ENCODE results near the gene TRIM28.

Gene TRIM28

GRCh38 chr19:58549664-58550361 lies 5.9 kb downstream of the TRIM28 start:
- no peak for DNase-seq (ENCODE audit: low read depth)

- no peak for DNase-seq (ENCODE audit: low read depth)
Observed at GRCh38 chr19:58550362-58551122, 6.7 kb downstream of the TRIM28 start.

GRCh38 chr19:58551123-58551497 lies 7.2 kb downstream of the TRIM28 start:
- no peak for DNase-seq (ENCODE audit: low read depth)

GRCh38 chr19:58551577-58552471 lies 8.0 kb downstream of the TRIM28 start:
- no peak for DNase-seq (ENCODE audit: low read depth)

GRCh38 chr19:58552655-58553054 lies 8.8 kb downstream of the TRIM28 start:
- no peak for DNase-seq (ENCODE audit: low read depth)

- DNase-seq (ENCODE audit: low read depth) = no peak
Observed at GRCh38 chr19:58553799-58554493, 10.1 kb downstream of the TRIM28 start.

- DNase-seq (ENCODE audit: low read depth) = peak; percentile 67
Observed at GRCh38 chr19:58554494-58555368, 10.9 kb downstream of the TRIM28 start, which contains the start of gene CHMP2A. Gene CHMP2A (minus strand): TSS chr19:58555105. CDS start chr19:58554212, 893 bp downstream.

- no peak for DNase-seq (ENCODE audit: low read depth)
Observed at GRCh38 chr19:58555369-58555885, 11.6 kb downstream of the TRIM28 start.

GRCh38 chr19:58555920-58556621 lies 12.2 kb downstream of the TRIM28 start:
- DNase-seq (ENCODE audit: low read depth) = no peak

- DNase-seq (ENCODE audit: low read depth) = no peak
Observed at GRCh38 chr19:58556622-58557220, 12.9 kb downstream of the TRIM28 start.

- DNase-seq (ENCODE audit: low read depth) = no peak
Observed at GRCh38 chr19:58557221-58558065, 13.6 kb downstream of the TRIM28 start.

- DNase-seq (ENCODE audit: low read depth) = no peak
Observed at GRCh38 chr19:58558066-58558622, 14.3 kb downstream of the TRIM28 start, which contains the start of gene UBE2M. Gene UBE2M (minus strand): TSS chr19:58558611. CDS start chr19:58558381, 230 bp downstream.

- DNase-seq (ENCODE audit: low read depth) = peak; percentile 78
Observed at GRCh38 chr19:58558623-58559274, 14.9 kb downstream of the TRIM28 start.

- peak; percentile 61 for DNase-seq (ENCODE audit: low read depth)
Observed at GRCh38 chr19:58559275-58560006, 15.6 kb downstream of the TRIM28 start.

GRCh38 chr19:58560007-58560887 lies 16.4 kb downstream of the TRIM28 start:
- DNase-seq (ENCODE audit: low read depth) = no peak

- no peak for DNase-seq (ENCODE audit: low read depth)
Observed at GRCh38 chr19:58560921-58561320, 17.1 kb downstream of the TRIM28 start.
